ENCODE measurements around the gene NKX2-2.

DNA sequence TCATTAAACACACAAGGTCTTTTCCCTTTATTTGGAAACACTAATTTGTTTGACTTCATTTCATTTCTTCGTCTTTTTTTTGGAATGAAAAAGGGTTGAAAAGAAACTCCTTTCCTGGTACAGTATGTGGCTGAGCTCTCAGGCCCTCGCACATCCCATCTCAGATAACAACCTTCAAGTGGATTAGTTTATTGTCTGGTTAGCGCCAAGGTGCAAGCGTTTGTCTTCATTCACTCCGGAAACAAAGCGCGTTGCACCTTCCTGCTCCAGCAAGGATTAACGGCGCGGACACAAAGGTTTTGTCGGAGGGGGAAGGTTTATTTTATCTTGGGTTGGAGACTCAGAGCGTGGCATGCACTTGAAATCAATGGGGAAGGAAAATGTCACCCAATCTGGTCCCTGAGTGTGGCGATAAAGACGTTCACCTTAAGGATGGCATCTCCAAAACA, 5.3 kb upstream of the NKX2-2 start:
- TF ChIP-seq, protein P1, sequence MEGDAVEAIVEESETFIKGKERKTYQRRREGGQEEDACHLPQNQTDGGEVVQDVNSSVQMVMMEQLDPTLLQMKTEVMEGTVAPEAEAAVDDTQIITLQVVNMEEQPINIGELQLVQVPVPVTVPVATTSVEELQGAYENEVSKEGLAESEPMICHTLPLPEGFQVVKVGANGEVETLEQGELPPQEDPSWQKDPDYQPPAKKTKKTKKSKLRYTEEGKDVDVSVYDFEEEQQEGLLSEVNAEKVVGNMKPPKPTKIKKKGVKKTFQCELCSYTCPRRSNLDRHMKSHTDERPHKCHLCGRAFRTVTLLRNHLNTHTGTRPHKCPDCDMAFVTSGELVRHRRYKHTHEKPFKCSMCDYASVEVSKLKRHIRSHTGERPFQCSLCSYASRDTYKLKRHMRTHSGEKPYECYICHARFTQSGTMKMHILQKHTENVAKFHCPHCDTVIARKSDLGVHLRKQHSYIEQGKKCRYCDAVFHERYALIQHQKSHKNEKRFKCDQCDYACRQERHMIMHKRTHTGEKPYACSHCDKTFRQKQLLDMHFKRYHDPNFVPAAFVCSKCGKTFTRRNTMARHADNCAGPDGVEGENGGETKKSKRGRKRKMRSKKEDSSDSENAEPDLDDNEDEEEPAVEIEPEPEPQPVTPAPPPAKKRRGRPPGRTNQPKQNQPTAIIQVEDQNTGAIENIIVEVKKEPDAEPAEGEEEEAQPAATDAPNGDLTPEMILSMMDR (IDR thresholded peaks at IDR 0.05), result no peak
- TF ChIP-seq POLR2A (IDR thresholded peaks at IDR 0.05), result no peak
